Karpas-422 (cell line): ENCODE data around the gene SMIM7. TPM values are rescaled to one million over a fixed set of nuclear protein-coding genes. Genes with fewer than 3 reads are reported as not detected.
A peak's percentile ranks its signal among the peaks of the same experiment; 100 is the strongest.

Experiments
- DNase-seq: peaks from one replicate; pipeline ENCODE4 v3.0.0-alpha.2; 2015
- H2AFZ ChIP-seq: fragments of 200-600 bp; sonication (generic); 2 replicates; pipeline ENCODE4 v1.6.1; 2014; ENCODE audit warnings: antibody characterized with exemption, low read length, mixed read lengths
- H3K27ac ChIP-seq: fragments of 200-600 bp; sonication (generic); 2 replicates; pipeline ENCODE4 v1.5.1; 2014; ENCODE audit warnings: mild to moderate bottlenecking, low read length, moderate library complexity
- H3K27me3 ChIP-seq: fragments of 200-600 bp; sonication (generic); 2 replicates; pipeline ENCODE4 v1.6.1; 2014; ENCODE audit warnings: low read length, mixed read lengths
- H3K36me3 ChIP-seq: fragments of 200-600 bp; sonication (generic); 2 replicates; pipeline ENCODE4 v1.6.1; 2014; ENCODE audit warnings: low read length, mixed read lengths; ENCODE audit not compliant: insufficient read depth
- H3K4me1 ChIP-seq: fragments of 200-600 bp; sonication (generic); 2 replicates; pipeline ENCODE4 v1.6.1; 2014; ENCODE audit warnings: mild to moderate bottlenecking, low read length, mixed read lengths
- H3K4me2 ChIP-seq: fragments of 200-600 bp; sonication (generic); 2 replicates; pipeline ENCODE4 v1.6.1; 2014; ENCODE audit warnings: low read length, low read depth, mild to moderate bottlenecking; ENCODE audit not compliant: poor library complexity, severe bottlenecking
- H3K4me3 ChIP-seq: fragments of 200-600 bp; sonication (generic); 2 replicates; pipeline ENCODE4 v1.5.1; 2014; ENCODE audit warnings: mild to moderate bottlenecking, antibody characterized with exemption, low read length, mixed read lengths
- H3K79me2 ChIP-seq: fragments of 200-600 bp; sonication (generic); 2 replicates; pipeline ENCODE4 v1.6.1; 2014; ENCODE audit warnings: mild to moderate bottlenecking, low read length, mixed read lengths
- H3K9ac ChIP-seq: fragments of 200-600 bp; sonication (generic); 2 replicates; pipeline ENCODE4 v1.6.0; 2014; ENCODE audit warnings: low read length
- H3K9me2 ChIP-seq: fragments of 200-600 bp; sonication (generic), shearing (Covaris generic); replicated peaks from 2 replicates; pipeline ENCODE4 v1.6.0; 2014; ENCODE audit warnings: mild to moderate bottlenecking, low read length, moderate library complexity; ENCODE audit not compliant: insufficient read depth
- H3K9me3 ChIP-seq: fragments of 300-700, 200-600 bp; sonication (generic); 2 replicates; pipeline ENCODE4 v1.6.1; 2014; ENCODE audit warnings: low read length, mixed read lengths
- H4K20me1 ChIP-seq: fragments of 200-600 bp; sonication (generic); 2 replicates; pipeline ENCODE4 v1.6.1; 2014; ENCODE audit warnings: mild to moderate bottlenecking, antibody characterized with exemption, low read length, low read depth; ENCODE audit not compliant: insufficient read depth
- total RNA-seq: library from RNA; depleted of rRNA; stranded (reverse); fragments of >200 nt; shearing (Covaris generic); gene quantifications from 2 replicates; pipeline ENCODE4 v1.2.3, GENCODE V29; 2014; ENCODE audit warnings: low replicate concordance

SMIM7 gene
- total RNA-seq, 1 experiment from 2014 or later: 62.0 TPM

- Histone ChIP-seq H3K9me3 (no peaks in the 10 kb centered on the region), H3K4me2 (peak overlapping the region; percentile 68), H3K9me2 (no peaks in the 10 kb centered on the region), H3K27me3 (no peaks in the 10 kb centered on the region), H4K20me1 (peaks cover 37% of the 10 kb centered on the region), H3K9ac (peak overlapping the region; percentile 73), H3K27ac (peak overlapping the region; percentile 97), H3K36me3 (peaks cover 3% of the 10 kb centered on the region), H3K4me1 (peaks cover 99% of the 10 kb centered on the region), H2AFZ (no peak overlapping the region), H3K79me2 (peaks cover 100% of the 10 kb centered on the region), H3K4me3 (peak overlapping the region; percentile 58)
- peak; percentile 82 for DNase-seq
Observed at GRCh38 chr19:16618248-16618647, 41.7 kb downstream of the SMIM7 start.

- no peaks in the 10 kb centered on the region for H3K9me3 ChIP-seq
- no peaks in the 10 kb centered on the region for H3K27me3 ChIP-seq
- no peaks in the 10 kb centered on the region for H3K9me2 ChIP-seq
- H3K4me3 ChIP-seq: no peak overlapping the region
- H3K9ac ChIP-seq: peak overlapping the region; percentile 73; the same call in 1 of the 2 replicates
- no peak overlapping the region for H2AFZ ChIP-seq
- H3K4me2 ChIP-seq: peak overlapping the region; percentile 68
- H4K20me1 ChIP-seq: peaks cover 37% of the 10 kb centered on the region
- peaks cover 100% of the 10 kb centered on the region for H3K79me2 ChIP-seq
- H3K4me1 ChIP-seq: peaks cover 99% of the 10 kb centered on the region
- peak; percentile 69 for DNase-seq
- peak overlapping the region; percentile 97 for H3K27ac ChIP-seq
- H3K36me3 ChIP-seq: no peaks in the 10 kb centered on the region
Observed at GRCh38 chr19:16615808-16616207, 44.1 kb downstream of the SMIM7 start.

DNA sequence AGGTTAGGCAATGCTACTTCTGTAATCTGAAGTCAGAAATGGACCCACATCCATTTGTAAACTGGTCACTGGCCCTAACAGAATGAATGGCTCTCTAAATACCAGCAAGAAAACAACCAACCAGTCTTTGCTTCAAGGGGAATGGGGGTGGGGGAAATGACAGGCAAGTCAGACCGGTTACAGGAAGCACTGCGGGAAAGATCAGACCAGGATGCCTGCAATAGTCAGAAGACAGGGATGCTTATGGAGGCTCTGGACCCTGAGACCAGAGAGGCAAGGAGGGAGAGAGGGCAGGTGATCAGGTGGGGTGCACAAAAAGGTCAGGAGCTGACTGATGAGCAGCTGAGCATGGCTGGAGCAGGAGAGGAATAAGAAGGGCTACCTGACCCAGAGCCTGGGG is 45.0 kb downstream of the SMIM7 start:
- H3K4me1 ChIP-seq: peaks cover 99% of the 10 kb centered on the region
- H4K20me1 ChIP-seq: peaks cover 36% of the 10 kb centered on the region; the same call in 1 of the 2 replicates
- H3K9me2 ChIP-seq: no peaks in the 10 kb centered on the region
- peak overlapping the region; percentile 0; the same call in 1 of the 2 replicates for H3K9ac ChIP-seq
- no peak overlapping the region for H3K4me3 ChIP-seq
- no peak for DNase-seq
- H3K36me3 ChIP-seq: no peaks in the 10 kb centered on the region
- no peaks in the 10 kb centered on the region for H3K27me3 ChIP-seq
- peak overlapping the region; percentile 97 for H3K27ac ChIP-seq
- H2AFZ ChIP-seq: no peak overlapping the region
- peaks cover 100% of the 10 kb centered on the region for H3K79me2 ChIP-seq
- no peak overlapping the region for H3K4me2 ChIP-seq
- no peaks in the 10 kb centered on the region for H3K9me3 ChIP-seq

DNA sequence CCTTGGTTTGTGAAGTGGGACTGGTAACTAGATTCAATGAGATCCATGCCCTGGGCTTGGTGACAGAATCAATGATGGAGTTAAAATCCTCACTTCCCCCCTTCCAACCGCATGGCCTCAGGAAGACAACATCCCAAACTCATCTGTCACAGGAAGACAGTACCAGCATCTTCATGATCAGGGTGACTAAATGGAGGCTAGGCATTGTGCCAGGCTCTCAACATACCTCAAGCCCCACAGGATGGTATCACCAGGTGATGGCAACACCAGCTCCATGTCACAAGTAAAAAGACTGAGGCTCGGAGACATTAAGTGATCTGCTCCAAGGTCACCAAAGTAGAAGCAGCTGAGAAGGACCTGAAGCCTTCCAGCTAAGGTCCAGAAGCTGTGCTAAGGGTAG is 46.1 kb downstream of the SMIM7 start:
- Histone ChIP-seq H3K4me1 (peaks cover 99% of the 10 kb centered on the region), H4K20me1 (peaks cover 47% of the 10 kb centered on the region), H3K9ac (no peak overlapping the region)

DNA sequence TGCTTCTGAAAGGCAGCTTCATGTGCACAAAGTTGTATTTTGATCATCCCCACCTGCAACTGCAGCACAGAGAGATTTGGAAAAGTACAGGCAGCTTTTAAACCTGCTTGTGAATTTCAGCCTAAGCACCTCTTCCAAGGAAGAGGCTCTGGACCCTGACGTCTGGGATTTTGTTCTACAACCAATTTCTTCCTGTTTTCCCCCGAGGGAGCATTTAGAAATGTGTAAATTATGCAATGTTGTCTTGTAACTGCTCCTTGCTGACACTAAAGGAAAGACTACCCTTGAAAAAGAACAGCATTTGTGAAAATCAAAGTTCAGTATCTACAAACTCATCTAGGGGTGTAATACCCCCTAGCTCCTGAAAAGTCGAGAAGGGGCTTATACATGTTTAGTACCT is 47.3 kb downstream of the SMIM7 start:
- Histone ChIP-seq H3K4me1 (peaks cover 99% of the 10 kb centered on the region), H3K9me2 (no peaks in the 10 kb centered on the region), H4K20me1 (peaks cover 58% of the 10 kb centered on the region), H3K4me2 (no peak overlapping the region), H3K4me3 (no peak overlapping the region), H3K36me3 (no peaks in the 10 kb centered on the region), H3K9me3 (no peaks in the 10 kb centered on the region), H3K27me3 (no peaks in the 10 kb centered on the region), H3K79me2 (peaks cover 100% of the 10 kb centered on the region), H3K9ac (no peak overlapping the region), H3K27ac (peak overlapping the region; percentile 97), H2AFZ (no peak overlapping the region)
- DNase-seq: no peak

More for the DNA sequence above, 46.1 kb downstream of the SMIM7 start:
- H3K9me2 ChIP-seq: no peaks in the 10 kb centered on the region
- no peak overlapping the region for H2AFZ ChIP-seq
- H3K36me3 ChIP-seq: no peaks in the 10 kb centered on the region
- H3K79me2 ChIP-seq: peaks cover 100% of the 10 kb centered on the region
- peak overlapping the region; percentile 97 for H3K27ac ChIP-seq
- H3K4me2 ChIP-seq: no peak overlapping the region
- no peaks in the 10 kb centered on the region for H3K9me3 ChIP-seq
- no peaks in the 10 kb centered on the region for H3K27me3 ChIP-seq
- DNase-seq: no peak
- H3K4me3 ChIP-seq: no peak overlapping the region

GRCh38 chr19:16611121-16611520 is 48.8 kb downstream of the SMIM7 start:
- Histone ChIP-seq H3K9me2 (no peaks in the 10 kb centered on the region), H3K4me1 (peaks cover 99% of the 10 kb centered on the region), H4K20me1 (peaks cover 65% of the 10 kb centered on the region), H3K27ac (peak overlapping the region; percentile 33), H3K36me3 (no peaks in the 10 kb centered on the region), H3K4me2 (no peak overlapping the region), H2AFZ (no peak overlapping the region), H3K9me3 (no peaks in the 10 kb centered on the region), H3K4me3 (no peak overlapping the region), H3K9ac (no peak overlapping the region), H3K27me3 (no peaks in the 10 kb centered on the region), H3K79me2 (peaks cover 99% of the 10 kb centered on the region)
- no peak for DNase-seq

DNA sequence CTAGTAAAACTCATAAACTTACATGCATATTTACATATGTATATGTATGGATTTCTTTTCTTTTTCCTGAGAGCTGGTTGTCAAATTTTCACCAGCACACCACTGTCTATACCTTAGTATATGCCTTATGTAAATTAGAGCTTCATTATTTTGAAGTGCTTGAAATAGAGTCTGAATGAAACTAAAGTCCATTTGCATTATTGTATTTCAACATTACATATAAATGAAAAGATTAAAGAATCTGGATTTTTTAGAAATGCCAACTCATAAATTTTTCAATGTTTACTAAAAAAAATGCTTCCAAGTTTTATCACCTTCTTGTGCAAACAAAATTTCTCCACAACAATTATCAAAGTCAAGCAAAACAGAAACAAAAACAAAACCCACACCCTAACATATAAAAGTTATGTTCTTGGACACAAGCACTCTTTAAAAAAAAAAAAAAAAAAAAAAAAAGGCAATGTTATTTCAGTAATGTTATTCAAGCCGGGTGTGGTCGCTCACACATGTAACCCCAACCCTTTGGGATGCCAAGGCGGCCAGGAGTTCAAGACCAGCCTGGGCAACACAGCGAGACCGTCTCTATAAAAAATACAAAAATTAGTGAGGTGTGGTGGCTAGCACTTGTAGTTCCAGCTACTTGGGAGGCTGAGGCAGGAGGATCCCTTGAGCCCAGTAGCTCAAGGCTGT is 50.3 kb downstream of the SMIM7 start:
- Histone ChIP-seq H3K27me3 (no peaks in the 10 kb centered on the region), H3K9me3 (no peaks in the 10 kb centered on the region), H3K9ac (no peak overlapping the region), H2AFZ (no peak overlapping the region), H3K4me1 (peaks cover 99% of the 10 kb centered on the region), H3K79me2 (peaks cover 99% of the 10 kb centered on the region), H3K4me2 (peak overlapping the region; percentile 53), H3K36me3 (no peaks in the 10 kb centered on the region), H3K9me2 (no peaks in the 10 kb centered on the region), H3K4me3 (no peak overlapping the region), H3K27ac (peak overlapping the region; percentile 66), H4K20me1 (peaks cover 76% of the 10 kb centered on the region)
- DNase-seq: no peak

DNA sequence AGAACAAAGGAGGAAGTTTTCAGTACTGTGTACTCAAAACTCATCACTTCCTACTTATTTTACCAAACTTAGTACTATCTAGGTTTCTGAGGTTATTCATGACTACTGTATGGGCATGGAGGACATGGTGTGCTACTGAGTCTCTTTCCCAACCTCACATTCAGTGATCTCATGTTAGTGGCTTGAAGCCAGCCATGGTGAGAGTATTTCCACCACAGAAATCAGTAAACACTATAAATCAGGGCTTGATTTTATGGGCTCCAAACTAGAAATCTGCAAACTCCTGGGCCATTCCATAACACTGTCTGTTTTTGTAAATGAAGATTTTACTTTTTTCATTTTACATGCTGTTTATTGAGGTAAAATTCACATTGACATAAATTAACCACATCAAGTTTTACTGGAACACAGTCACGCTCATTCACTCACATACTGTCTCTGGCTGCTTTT is 51.6 kb downstream of the SMIM7 start:
- H3K4me3 ChIP-seq: no peak overlapping the region
- peaks cover 99% of the 10 kb centered on the region for H3K79me2 ChIP-seq
- no peaks in the 10 kb centered on the region for H3K9me2 ChIP-seq
- peaks cover 95% of the 10 kb centered on the region for H3K4me1 ChIP-seq
- H3K36me3 ChIP-seq: no peaks in the 10 kb centered on the region
- peak overlapping the region; percentile 20; the same call in 1 of the 2 replicates for H3K9ac ChIP-seq
- DNase-seq: peak; percentile 40
- peak overlapping the region; percentile 16 for H3K4me2 ChIP-seq
- H2AFZ ChIP-seq: no peak overlapping the region
- H3K9me3 ChIP-seq: no peaks in the 10 kb centered on the region
- peaks cover 76% of the 10 kb centered on the region for H4K20me1 ChIP-seq
- H3K27me3 ChIP-seq: no peaks in the 10 kb centered on the region
- H3K27ac ChIP-seq: peak overlapping the region; percentile 66
